ENCODE results near the gene BAIAP2L1. TPM values are rescaled to one million over a fixed set of nuclear protein-coding genes. Genes with fewer than 3 reads are reported as not detected.

The BAIAP2L1 gene
- total RNA-seq, 2 experiments from 2014 or later, result 0.63 to 0.82 TPM

DNA sequence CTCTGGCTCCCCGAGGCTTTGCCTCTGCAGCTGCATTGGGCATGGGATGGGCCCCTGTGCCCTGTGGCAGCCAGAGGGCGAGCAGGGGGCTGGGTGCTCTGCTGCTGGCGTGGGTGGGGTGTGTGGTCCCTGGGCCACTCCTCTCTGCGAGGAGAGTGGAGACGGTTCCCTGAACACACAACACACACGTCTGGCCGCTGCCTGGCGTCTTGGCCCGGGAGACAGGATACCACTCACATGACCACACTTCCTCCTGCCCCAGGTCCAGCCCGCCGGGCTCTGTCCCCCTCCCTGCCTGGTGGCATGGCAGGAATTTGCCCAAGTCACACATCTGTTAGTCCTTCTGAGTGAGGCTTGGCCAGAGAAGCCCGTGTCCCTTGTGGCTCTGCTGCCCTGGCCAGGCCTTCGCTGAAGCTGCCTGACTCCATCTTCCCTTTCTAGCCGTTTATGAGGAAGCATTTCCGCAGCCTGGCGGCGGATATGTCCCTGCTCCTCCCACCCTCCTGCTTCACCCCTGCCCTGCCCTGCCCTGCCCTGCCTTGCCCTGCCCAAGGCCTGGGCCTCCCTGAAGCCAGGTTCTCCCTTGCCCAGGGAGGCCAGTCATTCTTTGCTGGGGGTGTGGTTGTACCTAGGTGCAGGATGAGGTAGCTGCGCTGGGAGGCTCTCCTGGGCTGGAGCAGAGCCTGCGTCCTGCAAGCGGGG, 116.4 kb downstream of the BAIAP2L1 start:
- ChIA-PET CTCF (interaction anchor here (1.0 kb wide), 1 partner anchor 115 kb away, joined by 3 read pairs; no protein-coding TSS in a partner anchor), POLR2A (no interaction called here)

DNA sequence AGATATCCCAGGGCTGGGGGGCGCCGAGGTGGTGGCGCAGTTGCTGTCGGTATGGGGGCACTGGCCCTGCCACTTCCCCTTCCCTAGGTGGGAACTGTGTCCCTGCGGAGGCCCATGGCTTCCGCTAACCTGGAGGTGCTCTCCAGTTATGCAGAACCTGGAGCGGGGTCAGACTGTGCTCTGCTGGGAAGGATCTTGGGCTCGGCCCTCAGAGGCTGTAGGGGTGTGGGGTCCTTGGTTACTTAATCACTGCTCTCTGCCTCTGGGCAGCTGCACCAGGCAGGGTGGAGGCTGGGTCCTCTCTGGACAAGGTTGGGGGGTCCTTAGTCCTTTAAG, 117.0 kb downstream of the BAIAP2L1 start:
- CTCF ChIA-PET, result no interaction called here
- POLR2A ChIA-PET, result no interaction called here

DNA sequence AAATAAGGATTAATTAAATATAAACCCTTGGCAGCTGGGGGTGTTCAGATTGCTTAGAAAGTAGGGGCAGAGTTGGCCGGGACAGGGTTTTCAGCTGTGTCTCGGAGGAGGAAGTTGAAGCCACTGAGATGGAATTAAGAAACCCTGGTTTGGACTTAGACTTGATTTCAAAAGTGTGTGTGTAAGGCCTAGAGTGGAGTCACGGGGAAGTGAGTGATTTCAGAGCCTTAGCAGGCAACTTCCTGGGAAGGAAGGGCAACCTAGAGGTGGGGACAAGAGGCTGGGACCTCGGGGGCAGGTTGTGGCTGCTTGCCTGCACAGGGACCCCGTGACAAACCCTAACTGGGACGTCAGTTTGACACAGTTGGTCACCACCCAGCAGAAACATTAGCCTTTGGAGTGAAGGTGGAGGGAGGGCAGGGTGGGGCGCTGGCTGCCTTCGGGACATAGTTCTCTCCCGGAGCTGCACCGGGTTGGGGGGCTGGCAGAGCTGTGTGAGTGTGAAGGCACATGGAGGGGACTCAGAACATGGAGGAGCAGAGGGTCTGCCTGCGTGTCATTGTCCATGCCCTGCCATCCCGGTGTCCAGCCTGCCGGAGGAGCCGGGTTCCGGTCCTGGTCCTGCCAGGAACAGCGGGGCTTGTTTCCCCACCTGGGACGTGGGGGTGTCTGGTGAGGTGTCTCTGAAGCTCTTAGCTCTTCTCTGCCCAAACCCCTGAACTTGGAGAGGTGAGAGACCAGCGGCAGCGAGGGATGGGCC, 117.6 kb downstream of the BAIAP2L1 start:
- POLR2A ChIA-PET, result no interaction called here

DNA sequence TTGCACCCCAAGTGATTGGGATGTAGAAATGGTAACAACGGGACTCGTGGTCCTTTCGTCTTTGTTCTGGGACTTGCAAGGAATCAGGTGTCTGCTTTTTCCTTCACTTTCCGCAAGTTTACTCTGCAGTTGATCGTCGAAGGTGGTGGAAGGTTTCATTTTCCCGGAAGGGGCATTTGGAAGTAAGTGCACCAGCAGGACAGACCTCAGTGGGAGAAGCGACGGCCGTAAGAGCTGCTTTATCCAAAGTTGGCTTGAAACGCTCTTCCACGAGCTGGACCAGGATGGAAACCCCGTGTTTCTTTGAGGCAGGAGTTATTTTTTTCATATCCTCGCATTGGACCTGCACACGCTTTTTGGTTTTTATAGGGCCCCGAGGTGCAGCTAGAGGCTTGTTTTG, 118.2 kb downstream of the BAIAP2L1 start:
- POLR2A ChIA-PET, result no interaction called here
- CTCF ChIA-PET, result no interaction called here

More for the DNA sequence above, 117.6 kb downstream of the BAIAP2L1 start:
- CTCF ChIA-PET, result no interaction called here

DNA sequence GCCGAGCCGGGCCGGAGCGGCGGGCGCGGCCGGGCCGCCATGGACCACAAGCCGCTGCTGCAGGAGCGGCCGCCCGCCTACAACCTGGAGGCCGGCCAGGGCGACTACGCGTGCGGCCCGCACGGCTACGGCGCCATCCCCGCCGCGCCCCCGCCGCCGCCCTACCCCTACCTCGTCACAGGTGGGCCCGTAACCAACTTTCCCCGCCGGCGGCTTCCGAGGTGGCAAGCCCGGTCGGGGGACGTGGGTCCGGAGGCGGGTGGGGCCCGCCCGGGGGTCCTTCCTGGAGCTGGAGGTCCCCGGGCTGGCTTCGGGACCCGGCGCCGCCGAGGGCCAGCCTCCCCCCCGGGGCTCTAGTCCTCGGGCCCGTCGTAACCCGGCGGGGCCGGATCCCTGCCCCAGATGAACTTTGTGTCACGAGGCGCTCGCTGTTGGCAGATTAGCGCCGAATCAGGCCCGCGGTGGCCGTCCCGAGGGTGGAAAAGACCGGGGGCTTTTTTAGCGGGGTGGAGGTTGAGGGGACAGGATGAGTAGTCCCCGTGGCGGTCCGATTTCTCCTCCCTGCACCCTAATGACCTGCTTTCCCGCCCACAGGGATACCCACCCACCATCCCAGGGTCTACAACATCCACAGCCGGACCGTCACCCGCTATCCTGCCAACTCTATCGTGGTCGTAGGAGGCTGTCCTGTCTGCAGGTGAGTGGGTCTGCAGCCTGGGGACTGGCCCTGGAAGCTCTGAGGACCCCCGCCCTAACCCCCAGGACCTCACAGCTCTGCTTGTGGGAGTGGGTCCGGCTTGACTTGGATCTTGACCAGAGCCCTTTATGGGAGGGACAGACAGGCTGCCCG, 118.9 kb downstream of the BAIAP2L1 start:
- ChIA-PET POLR2A (no interaction called here), CTCF (no interaction called here)

DNA sequence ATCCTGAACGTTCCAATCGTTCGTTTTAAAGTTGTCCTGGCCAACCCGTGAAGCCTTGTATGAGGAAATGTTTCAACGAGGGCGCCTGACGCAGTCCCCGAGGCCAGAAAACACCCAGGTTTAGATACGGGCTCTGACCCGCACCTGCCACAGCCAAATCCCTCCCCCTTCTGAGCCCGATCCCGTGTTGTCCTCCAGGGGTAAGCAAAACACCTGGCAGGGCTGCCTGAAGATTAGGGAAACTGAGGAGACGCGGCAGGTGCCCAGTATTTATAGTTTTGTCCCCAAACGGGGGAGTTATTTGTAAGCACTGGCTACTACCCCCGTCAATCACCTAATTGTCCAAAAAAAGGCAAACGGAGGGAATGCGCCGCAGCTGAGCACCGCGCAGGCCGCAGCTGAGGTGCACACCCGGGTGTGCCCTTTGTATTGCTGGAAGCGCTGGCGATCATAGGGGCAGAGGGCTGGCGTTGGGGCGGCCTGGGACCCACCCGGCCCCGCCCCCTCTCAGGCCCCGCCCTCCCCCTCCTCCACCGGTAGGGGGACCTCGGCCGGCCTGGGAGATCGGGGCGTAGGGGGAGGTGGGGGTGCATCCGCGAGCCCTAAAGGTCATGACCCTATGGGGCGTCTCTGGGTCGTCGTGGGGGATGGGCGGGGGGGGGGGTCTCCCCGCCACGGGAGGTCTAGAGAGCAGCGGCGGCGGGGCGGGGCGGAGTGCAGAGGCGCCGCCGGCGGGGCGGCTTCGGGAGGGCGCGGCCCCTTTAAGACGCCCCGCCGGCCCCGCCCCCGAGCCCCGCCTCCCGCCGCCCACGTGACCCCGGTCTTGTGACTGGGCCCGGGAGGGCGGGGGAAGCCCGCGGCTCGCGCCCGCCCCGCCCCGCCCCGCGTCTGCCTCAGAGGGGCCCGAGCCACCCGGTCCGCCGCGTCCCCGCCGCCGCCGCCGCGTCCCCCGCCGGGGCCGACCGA, 119.8 kb downstream of the BAIAP2L1 start, which contains the start of gene BRI3:
BRI3 (plus strand) TSS at position 896 of the 966 bp plus-strand sequence. CDS start 110 bp downstream, outside the sequence.
- POLR2A ChIA-PET, result interaction anchor here (0.7 kb wide), 1 partner anchor 29 kb away, joined by 3 read pairs; no protein-coding TSS in a partner anchor
- CTCF ChIA-PET, result no interaction called here

DNA sequence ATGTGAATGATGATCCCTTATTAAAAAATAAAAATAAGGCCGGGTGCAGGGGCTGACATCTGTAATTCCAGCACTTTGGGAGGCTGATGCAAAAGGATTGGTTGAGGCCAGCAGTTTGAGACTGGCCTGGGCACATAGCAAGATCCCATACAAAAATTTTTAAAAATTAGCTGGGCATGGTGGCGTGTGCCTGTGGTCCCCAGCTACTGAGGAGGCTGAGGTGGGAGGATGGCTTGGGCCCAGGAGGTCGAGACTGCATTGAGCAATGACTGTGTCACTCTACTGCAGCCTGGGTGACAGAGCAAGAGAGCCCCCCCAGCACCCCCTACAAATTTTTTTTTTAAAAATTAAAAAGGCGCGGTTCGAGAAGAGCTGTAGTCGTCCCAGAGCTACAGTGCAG, 120.6 kb downstream of the BAIAP2L1 start:
- ChIA-PET POLR2A (interaction anchor here (0.7 kb wide), 1 partner anchor 29 kb away, joined by 3 read pairs; no protein-coding TSS in a partner anchor), CTCF (interaction anchor here (1.0 kb wide), 1 partner anchor 36 kb away, joined by 4 read pairs; no protein-coding TSS in a partner anchor)

DNA sequence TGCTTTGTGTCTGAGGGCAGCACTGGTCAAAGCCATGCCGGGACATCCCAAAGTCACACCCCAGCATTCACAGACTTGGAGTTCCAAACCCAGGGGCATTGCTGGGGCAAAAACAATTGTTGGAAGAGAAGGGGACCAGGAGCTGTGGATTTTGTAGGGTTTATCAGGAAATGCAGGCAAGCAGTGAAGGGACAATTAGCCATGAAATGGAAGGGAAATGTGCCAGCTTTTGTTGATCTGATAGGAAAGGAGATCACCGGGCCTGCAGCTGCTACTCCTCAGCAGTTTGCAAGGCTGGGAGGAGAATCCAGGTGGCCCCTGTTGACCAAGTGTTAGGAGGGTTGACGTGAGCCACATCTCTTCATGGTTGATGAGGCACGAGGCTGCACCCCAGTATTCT, 122.0 kb downstream of the BAIAP2L1 start:
- ChIA-PET CTCF (interaction anchor here (0.6 kb wide), 1 partner anchor 22 kb away, joined by 3 read pairs; no protein-coding TSS in a partner anchor), POLR2A (no interaction called here)

DNA sequence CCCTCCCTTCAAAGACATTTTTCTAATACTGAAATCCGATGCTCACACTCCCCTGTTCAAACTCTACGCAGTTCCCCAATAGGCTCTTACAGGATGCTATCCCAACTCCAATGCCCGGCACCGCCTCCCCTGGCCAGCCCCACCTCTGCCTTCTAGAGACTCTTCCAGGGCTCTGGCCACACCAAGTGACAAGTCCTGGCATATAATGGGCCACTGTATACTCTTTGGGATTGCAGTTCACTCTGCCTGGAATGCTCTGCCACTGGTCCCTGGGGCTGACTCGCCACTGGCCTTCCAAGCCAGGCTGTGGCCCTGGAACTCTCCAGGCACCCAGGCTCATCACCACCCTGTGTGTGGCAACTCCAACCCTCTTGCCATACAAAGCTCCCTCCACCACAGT, 122.5 kb downstream of the BAIAP2L1 start:
- ChIA-PET CTCF (interaction anchor here (0.6 kb wide), 1 partner anchor 21 kb away, joined by 3 read pairs; no protein-coding TSS in a partner anchor), POLR2A (interaction anchor here (0.7 kb wide), 1 partner anchor 77 kb away, joined by 6 read pairs; no protein-coding TSS in a partner anchor)

DNA sequence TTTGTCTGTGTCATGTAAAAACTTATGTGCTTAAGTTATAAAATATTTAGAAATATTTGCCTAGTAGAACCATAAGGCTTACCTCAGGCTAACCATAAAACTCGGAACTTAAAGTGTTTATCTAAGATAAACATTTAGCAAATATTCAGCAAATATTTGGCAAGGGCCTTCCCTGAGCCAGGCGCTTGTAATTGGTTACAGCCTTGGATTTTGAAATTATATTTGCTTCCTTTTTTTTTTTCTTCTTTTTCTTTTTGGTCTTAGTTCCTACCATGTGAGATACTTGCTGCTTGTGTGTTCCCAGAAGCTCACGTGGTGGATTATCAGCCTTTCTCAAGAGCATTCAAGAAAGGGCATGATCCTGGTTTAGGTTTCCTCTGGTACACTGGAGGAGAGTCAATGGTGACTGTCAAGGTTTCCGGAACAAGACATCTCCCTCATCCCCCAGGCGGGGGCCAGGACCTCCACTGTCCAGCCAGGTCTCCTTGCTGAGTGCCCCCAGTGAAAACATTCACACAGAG, 124.6 kb downstream of the BAIAP2L1 start:
- POLR2A ChIA-PET, result no interaction called here
- CTCF ChIA-PET, result no interaction called here

DNA sequence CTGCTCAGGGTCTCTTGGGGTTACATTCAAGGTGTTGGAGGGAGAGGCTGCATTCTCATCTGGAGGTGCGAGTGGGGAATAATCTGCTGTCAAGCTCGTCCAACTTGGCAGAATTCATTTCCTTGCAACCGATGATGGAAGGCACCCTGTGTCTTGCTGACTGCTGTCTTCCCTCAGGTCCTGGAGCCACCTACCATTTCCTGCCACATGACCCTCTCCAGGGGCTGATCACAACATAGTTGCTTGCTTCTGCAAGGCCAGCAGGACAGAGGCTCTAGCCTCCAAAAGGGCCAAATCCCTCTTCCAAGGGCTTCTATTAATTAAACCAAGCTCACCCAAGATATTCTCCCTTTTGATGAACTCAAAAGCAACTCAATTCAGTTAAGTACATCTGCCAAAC, 133.6 kb downstream of the BAIAP2L1 start:
- ChIA-PET CTCF (interaction anchor here (1.0 kb wide), 1 partner anchor 246 kb away, joined by 3 read pairs; no protein-coding TSS in a partner anchor), POLR2A (no interaction called here)

DNA sequence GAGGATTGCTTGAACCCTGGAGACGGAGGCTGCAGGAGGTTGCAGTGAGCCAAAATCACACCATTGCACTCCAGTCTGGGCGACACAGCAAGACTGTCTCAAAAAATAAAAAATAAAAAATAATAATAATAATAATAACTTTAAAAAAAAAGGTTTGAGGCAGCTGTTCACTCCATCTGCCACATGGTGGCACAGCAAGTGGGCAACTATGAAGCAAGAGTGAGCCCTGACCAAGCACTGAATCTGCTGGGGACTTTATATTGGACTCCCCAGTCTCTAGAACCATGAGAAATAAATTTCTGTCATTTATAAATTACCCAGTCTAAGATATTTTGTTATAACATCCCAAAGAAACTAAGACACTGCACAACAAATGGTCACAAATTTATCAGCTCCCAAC, 134.1 kb downstream of the BAIAP2L1 start:
- ChIA-PET POLR2A (no interaction called here), CTCF (interaction anchor here (1.0 to 1.3 kb wide), 2 partner anchors 81 to 245 kb away, joined by 3 read pairs; no protein-coding TSS in a partner anchor)

DNA sequence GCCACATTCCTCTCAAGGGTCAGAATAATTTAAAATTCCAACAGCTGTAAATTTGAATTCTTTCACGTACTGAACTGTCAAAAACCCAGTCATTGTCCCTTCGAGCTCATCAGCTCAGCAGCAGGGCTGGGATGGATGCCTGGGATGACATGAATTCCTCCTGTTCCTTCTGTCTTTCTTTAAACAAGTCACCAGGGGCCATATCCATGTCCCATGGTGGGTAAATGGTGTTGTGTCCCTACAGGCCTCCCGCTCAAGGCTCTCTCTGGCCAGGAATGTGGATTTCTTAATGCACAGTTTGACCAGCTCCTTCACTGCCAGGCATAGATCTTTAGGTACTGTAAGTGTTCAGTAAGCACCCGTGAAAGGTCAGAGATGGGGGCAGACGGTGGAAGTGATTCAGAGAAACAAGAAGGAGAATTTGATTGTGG, 135.0 kb downstream of the BAIAP2L1 start:
- ChIA-PET POLR2A (interaction anchor here (0.6 kb wide), 1 partner anchor 15 kb away, joined by 3 read pairs; no protein-coding TSS in a partner anchor), CTCF (interaction anchor here (0.7 to 1.3 kb wide), 2 partner anchors 80 to 294 kb away, joined by 3 read pairs; no protein-coding TSS in a partner anchor)

DNA sequence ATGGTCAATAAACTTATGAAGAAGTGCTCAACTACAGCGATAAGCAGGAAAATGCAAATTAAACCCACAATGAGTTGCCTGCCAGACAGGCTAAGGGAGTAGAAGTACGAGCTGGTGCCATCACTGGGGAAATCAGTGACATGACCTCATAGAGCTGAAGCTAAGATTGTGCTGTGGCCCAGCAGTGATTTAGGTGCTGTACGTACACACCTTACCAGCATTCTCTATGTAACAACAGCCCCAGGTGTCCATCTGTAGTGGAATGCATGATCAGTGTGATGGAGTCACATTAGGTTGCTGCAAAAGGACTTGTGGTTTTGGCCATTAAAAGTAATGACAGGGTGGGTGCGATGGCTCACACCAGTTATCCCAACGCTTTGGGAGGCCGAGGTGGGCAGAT, 143.2 kb downstream of the BAIAP2L1 start:
- CTCF ChIA-PET, result interaction anchor here (0.7 kb wide), 1 partner anchor 21 kb away, joined by 3 read pairs; no protein-coding TSS in a partner anchor
- POLR2A ChIA-PET, result no interaction called here

DNA sequence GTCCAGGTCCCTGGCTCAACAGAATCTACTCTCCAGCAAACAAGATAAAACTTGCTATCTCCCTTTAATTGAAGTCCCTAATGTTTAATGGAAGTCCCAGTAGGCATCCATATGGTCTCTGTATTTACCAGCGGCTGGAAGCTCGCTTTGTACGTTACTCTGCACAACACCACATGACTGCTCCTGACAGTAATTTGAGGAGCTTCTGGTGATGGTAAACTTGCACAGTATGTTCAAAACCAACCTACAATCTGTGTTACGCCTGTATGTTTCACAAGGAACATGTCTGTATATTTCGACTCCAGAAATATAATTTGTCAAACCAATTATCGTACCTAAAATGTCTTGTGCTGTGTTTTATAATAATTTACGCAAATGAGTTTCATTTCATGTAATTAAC, 144.5 kb downstream of the BAIAP2L1 start:
- POLR2A ChIA-PET, result no interaction called here
- CTCF ChIA-PET, result interaction anchor here (0.6 kb wide), 1 partner anchor 85 kb away, joined by 3 read pairs; no protein-coding TSS in a partner anchor

DNA sequence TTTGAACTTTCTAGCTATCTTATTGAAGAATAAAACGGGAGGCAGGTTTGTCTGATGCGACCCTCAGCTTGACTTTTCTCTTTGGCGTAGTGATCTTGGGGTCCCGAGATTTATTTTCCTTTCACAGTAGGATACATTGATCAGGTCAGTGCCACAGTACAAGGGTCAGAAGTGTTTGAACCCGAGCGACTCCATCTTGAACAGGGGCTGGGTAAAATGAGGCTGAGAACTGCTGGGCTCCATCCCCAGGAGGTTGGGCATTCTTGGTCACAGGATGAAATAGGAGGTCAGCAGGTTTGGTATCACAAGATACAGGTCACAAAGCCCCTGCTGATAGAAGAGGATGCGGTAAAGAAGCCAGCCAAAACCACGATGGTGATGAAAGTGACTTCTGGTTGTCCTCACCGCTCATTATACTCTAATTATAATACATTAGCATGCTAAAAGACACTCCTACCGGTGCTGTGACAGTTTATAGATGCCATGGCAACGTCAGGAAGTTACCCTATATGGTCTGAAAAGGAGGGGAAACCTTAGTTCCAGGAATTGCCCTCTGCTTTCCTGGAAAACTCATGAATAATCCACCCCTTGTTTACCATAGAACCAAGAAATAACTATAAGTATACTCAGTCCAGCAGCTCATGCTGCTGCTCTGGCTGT, 145.8 kb downstream of the BAIAP2L1 start:
- ChIA-PET POLR2A (no interaction called here), CTCF (no interaction called here)

DNA sequence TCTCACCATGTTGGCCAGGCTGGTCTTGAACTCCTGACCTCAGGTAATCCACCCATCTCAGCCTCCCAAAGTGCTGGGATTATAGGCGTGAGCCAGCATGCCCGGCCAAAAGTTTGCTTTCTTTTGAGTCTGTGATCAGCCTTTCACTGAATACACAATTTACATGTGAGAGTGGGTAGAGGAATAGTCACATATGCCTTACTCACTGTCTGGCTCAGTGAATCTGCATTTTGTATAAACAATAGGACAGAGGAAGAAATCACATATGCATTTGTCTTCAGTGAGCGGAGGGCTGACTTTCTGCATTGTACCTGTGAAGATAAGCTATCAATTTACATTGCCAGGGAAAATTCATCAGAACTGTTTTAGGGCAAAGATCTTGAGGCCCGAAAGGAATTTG, 146.4 kb downstream of the BAIAP2L1 start:
- ChIA-PET CTCF (no interaction called here), POLR2A (no interaction called here)
